K562 (cell line): ENCODE data around the gene DLGAP3. TPM values are rescaled to one million over a fixed set of nuclear protein-coding genes. Genes with fewer than 3 reads are reported as not detected.

ENCODE experiments used
- ARID3B ChIP-seq: fragments of 250-450 bp; sonication (Bioruptor Pico); IDR thresholded peaks from 2 replicates; pipeline ENCODE4 v1.4.0; 2020; ENCODE audit warnings: borderline replicate concordance
- BRD9 ChIP-seq: fragments of 450-650 bp; IDR thresholded peaks from 2 replicates; pipeline ENCODE4 v1.6.1; 2018; ENCODE audit warnings: low read depth; ENCODE audit not compliant: partially characterized antibody
- CBFA2T3 ChIP-seq: fragments of 450-650 bp; IDR thresholded peaks from 2 replicates; pipeline ENCODE4 v1.6.1; 2017
- CC2D1A ChIP-seq: fragments of 450-650 bp; IDR thresholded peaks from 2 replicates; pipeline ENCODE4 v1.6.1; 2017; ENCODE audit warnings: mild to moderate bottlenecking
- DDX20 ChIP-seq: fragments of 450-650 bp; IDR thresholded peaks from 2 replicates; pipeline ENCODE4 v1.6.1; 2016; ENCODE audit warnings: missing genetic modification characterization, low read depth, mild to moderate bottlenecking, missing compliant biosample characterization, moderate library complexity
- DMBX1 ChIP-seq: fragments of 250-450 bp; sonication (Bioruptor Pico); IDR thresholded peaks from 2 replicates; pipeline ENCODE4 v1.8.0; 2022; ENCODE audit warnings: inconsistent platforms, mild to moderate bottlenecking, moderate library complexity, borderline replicate concordance
- FOS ChIP-seq: IDR thresholded peaks from 3 replicates; pipeline ENCODE4 v1.6.1; 2011; ENCODE audit not compliant: insufficient read length; ENCODE audit errors: extremely low read depth
- FOXJ3 ChIP-seq: sonication (generic); formaldehyde crosslinking; IDR thresholded peaks from 2 replicates; pipeline ENCODE4 v1.4.0; 2020; ENCODE audit warnings: mild to moderate bottlenecking, missing genetic modification reagents
- GTF2B ChIP-seq: IDR thresholded peaks from 2 replicates; pipeline ENCODE4 v1.6.1; 2011; ENCODE audit not compliant: insufficient read length; ENCODE audit errors: extremely low read depth
- KAT7 ChIP-seq: sonication (generic); formaldehyde crosslinking; IDR thresholded peaks from 2 replicates; pipeline ENCODE4 v1.8.0; 2022; ENCODE audit warnings: missing genetic modification reagents, mild to moderate bottlenecking, borderline replicate concordance
- KDM5B ChIP-seq: fragments of 200-600 bp; sonication (generic); IDR thresholded peaks from 2 replicates; pipeline ENCODE4 v1.6.1; 2012; ENCODE audit warnings: low read depth, mild to moderate bottlenecking, moderate library complexity, low read length, control low read depth, inconsistent platforms; ENCODE audit not compliant: insufficient replicate concordance
- MCM5 ChIP-seq: fragments of 450-650 bp; IDR thresholded peaks from 2 replicates; pipeline ENCODE4 v1.6.1; 2016; ENCODE audit warnings: low read depth
- PBX2 ChIP-seq, 2 experiments: IDR thresholded peaks in 1 of 2; conservative IDR thresholded peaks in 1 of 2; 2 replicates each; pipeline ENCODE4 v1.6.1; 2016; ENCODE audit warnings: low read depth in 2 of 2, mild to moderate bottlenecking in 1 of 2, missing compliant biosample characterization in 1 of 2, missing genetic modification characterization in 1 of 2, moderate library complexity in 1 of 2
- PTBP1 ChIP-seq: fragments of 200-400 bp; formaldehyde crosslinking; IDR thresholded peaks from 2 replicates; pipeline ENCODE4 v1.6.1; 2017; ENCODE audit warnings: low read depth, low read length
- RBM39 ChIP-seq: fragments of 200-400 bp; formaldehyde crosslinking; optimal IDR thresholded peaks from 2 replicates; pipeline ENCODE3; 2018; ENCODE audit warnings: low read depth, low read length
- ZNF12 ChIP-seq: sonication (generic); formaldehyde crosslinking; IDR thresholded peaks from 2 replicates; pipeline ENCODE4 v1.4.0; 2020; ENCODE audit warnings: mild to moderate bottlenecking, missing genetic modification reagents
- ZNF398 ChIP-seq: fragments of 250-450 bp; sonication (Bioruptor Pico); IDR thresholded peaks from 2 replicates; pipeline ENCODE4 v1.8.0; 2021; ENCODE audit warnings: moderate library complexity, mild to moderate bottlenecking, inconsistent platforms
- polyA plus RNA-seq, 8 experiments: library from polyadenylated mRNA; depleted of rRNA in 4 of 8; stranded (reverse) in 5 of 8; unstranded in 3 of 8; fragments of >200 nt; fragmentation: Nextera tagmentation in 2 of 8; fragmentation: Illumina TruSeq in 1 of 8; extraction: Ambion mirVana in 2 of 8; extraction: Trizol in 1 of 8; gene quantifications; 2 replicates each; pipeline versions ENCODE4 v1.2.1 to v1.2.3, GENCODE V29; 2011 to 2014; ENCODE audit warnings: inconsistent platforms in 1 of 8, missing spikeins in 1 of 8
- total RNA-seq, 7 experiments: library from RNA; depleted of rRNA in 6 of 7; stranded (reverse); fragments of >200 nt in 6 of 7; fragmentation: Illumina TruSeq in 2 of 7; extraction: Trizol in 2 of 7; gene quantifications; 2 replicates each; pipeline versions ENCODE4 v1.2.1 to v1.2.3, GENCODE V29; 2011 to 2021; ENCODE audit warnings: low replicate concordance in 1 of 7
- TF ChIP-seq, protein P1 (sequence below): sonication (generic); formaldehyde crosslinking; IDR thresholded peaks from 2 replicates; pipeline ENCODE4 v1.8.1; 2023; ENCODE audit warnings: mild to moderate bottlenecking, missing genetic modification reagents

Gene DLGAP3
- total and polyA plus RNA-seq, 9 of the 15 experiments (the other 6 are each of a cell fraction or from before 2014, with no cell fraction given) = 0.01 to 0.16 (median 0.07) TPM; not detected in 6

- TF ChIP-seq DMBX1 (CRISPR knock-in tag) (no peak), KAT7 (CRISPR knock-in tag) (peak; percentile 75; the same call in 1 of the 2 replicates), GTF2B (no peak), PBX2 (CRISPR knock-in tag; IDR thresholded peaks at IDR 0.05; ENCODE audit: low read depth) (no peak), PBX2 (tag; conservative IDR thresholded peaks at IDR 0.05; ENCODE audit: low read depth) (no peak), ARID3B (CRISPR knock-in tag) (no peak), MCM5 (no peak), BRD9 (peak; percentile 31), CBFA2T3 (no peak), DDX20 (tag) (no peak), PTBP1 (0 out of 2 replicates have a peak, but pooled peaks have one; percentile 69), ZNF398 (CRISPR knock-in tag) (no peak), RBM39 (no peak), KDM5B (peak; percentile 97), CC2D1A (peak; percentile 94), FOXJ3 (CRISPR knock-in tag) (no peak), ZNF12 (CRISPR knock-in tag) (no peak), FOS (peak; percentile 34)
- TF ChIP-seq, protein P1, sequence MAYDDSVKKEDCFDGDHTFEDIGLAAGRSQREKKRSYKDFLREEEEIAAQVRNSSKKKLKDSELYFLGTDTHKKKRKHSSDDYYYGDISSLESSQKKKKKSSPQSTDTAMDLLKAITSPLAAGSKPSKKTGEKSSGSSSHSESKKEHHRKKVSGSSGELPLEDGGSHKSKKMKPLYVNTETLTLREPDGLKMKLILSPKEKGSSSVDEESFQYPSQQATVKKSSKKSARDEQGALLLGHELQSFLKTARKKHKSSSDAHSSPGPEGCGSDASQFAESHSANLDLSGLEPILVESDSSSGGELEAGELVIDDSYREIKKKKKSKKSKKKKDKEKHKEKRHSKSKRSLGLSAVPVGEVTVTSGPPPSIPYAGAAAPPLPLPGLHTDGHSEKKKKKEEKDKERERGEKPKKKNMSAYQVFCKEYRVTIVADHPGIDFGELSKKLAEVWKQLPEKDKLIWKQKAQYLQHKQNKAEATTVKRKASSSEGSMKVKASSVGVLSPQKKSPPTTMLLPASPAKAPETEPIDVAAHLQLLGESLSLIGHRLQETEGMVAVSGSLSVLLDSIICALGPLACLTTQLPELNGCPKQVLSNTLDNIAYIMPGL (CRISPR knock-in tag) = peak; percentile 93
Measured at GRCh38 chr1:34859446-34860200, 69.8 kb downstream of the DLGAP3 start, which contains the start of gene SMIM12 (continued).
